AML-193 (cell line): ENCODE data around the gene ITGA3.
"Not testable (repeated sequence)": the region's sequence is repeated elsewhere in the genome, so short reads cannot be mapped to it uniquely, and the experiment has no call there.

Experiments
- DNase-seq, 2 experiments: peaks; one replicate each; lab custom pipeline; 2025; lab: John Stamatoyannopoulos, UW

The ITGA3 gene

DNA sequence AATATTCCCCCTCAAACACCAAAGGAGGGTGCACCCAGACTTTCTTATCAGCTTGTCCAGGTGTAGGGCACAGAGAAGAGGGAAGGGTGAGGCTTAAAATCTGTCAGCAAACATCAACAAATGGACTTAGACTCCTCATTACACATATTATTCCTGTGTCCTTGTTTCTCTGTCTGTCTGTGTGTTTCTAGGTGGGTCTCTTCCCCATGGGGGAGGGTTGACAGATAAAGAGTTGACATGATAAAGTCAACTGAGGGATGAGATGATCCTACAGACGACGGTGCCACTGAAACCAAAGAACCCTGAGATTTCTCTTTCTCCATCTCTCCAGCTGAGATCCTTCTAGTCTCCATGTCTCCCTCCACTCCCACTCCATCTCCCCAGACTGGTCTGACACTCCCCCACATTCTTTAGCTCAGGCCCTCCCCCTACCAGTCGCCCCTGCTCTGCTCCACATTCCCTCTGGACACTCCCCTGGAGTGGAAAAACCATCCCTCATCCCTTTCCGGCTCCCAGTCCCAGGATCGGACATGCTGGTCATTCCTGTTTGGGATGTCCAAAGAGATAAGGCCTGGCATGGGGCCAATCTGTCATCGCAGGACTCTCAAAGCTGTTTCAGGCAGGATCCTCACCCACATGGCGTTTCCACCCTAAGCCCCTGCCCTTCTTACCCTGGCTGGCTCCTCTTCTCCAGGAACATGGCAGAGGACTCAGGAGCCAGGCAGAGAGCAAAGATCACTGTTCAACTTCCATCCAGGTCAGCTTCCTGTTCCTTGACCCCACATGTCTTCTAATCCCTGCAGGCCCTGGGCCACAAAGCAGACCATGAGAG is 2.9 kb upstream of the ITGA3 start:
- no peak for DNase-seq

DNA sequence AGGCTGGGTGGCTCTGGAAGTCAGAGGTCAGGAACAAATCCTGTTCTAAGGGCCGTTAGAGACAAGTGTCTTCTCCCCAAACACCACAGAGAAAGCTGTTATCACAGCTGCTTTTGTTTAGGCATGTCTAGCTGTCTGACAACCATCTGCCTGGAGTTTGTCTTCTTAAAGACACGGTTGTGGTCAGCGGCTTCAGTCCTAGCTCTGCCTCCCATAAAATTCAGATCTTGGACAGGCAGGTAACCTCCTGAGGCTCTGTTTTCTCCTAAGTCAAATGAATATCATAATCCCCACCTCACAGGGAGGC is 2.3 kb upstream of the ITGA3 start:
- no peak for DNase-seq

GRCh38 chr17:50055055-50055425 is 870 bp upstream of the ITGA3 start:
- no peak for DNase-seq

DNA sequence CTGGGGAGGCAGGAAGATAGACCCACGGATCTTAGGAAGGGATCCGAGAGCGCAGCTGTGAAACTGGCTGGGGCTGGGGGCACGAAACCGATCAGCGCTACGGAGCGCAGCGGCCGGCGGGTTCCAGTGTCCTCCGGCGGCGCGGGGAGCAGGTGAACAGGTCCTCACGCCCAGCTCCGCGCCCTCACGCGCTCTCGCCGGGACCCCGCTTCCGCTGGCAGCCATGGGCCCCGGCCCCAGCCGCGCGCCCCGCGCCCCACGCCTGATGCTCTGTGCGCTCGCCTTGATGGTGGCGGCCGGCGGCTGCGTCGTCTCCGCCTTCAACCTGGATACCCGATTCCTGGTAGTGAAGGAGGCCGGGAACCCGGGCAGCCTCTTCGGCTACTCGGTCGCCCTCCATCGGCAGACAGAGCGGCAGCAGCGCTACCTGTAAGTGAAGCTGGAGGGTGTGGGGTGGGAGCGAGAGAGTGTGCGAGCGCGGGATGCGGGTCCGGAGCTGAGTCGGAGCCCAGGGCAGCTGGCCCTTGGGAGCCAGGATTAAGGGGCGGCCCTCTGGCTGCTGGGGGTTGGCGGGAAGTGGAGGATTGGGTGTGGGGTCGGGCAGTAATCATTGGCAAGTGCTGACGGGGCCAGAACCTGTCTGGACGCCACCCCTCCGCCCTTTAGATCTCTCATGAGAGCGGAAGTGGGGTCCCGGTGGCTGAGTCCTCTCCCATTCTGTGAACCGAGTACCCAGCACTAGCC is 479 bp downstream of the ITGA3 start:
- peak in 1 of 2 experiments; percentile 26 for DNase-seq

GRCh38 chr17:50056961-50057330 is 1.0 kb downstream of the ITGA3 start:
- no peak for DNase-seq

GRCh38 chr17:50057521-50057991 is 1.6 kb downstream of the ITGA3 start:
- no peak for DNase-seq

DNA sequence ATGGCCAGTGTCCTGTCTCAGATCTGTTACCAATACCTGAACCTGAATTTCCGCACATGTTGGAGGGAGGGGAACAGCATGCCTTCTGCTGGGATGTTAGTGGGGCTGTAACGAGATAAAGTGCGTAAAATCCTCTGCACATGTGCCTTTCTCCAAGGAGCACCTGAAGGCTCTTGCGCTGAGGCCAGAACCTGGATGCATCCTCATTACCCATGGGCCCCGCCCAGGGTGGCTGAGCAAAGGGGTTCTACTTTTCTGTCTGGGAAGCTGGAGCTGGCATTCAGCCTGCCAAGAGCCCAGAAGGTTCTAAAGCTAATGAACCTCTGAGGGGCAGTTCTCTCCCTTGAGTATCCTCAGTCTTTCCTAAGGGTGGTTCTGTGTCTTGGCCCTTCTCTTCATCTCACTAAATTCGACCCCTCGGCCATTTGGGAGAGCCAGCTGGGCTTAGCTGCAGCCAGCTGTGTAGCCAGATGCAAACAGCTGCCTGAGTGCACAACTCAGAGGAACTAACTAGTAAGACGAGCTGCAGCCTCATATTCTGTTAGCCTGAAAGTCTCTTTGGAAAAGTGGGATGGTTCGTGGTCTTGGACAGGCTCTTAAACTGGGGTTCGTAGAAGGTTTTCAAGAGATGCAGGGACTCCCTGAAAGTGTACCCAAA is 2.5 kb downstream of the ITGA3 start:
- no peak for DNase-seq

DNA sequence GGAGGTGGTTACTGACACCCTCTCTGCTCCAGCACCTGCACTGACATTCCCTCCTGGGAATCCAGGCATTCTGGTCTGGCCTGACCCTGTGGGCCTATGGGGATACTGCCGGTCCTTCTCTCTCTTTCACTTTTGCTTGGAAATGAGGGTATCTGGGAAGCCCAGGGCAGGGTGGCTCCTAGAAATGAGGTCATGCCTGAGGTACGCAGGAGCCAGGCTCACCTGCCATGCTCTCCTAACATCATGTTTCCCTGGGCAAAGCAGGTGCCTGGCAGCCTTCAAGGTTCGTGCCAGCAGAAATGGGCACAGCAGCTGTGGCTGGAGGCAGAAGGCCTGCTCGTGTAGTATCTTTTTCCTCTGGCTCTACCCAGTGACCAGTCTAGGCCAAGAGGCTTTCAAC is 3.3 kb downstream of the ITGA3 start:
- no peak for DNase-seq

DNA sequence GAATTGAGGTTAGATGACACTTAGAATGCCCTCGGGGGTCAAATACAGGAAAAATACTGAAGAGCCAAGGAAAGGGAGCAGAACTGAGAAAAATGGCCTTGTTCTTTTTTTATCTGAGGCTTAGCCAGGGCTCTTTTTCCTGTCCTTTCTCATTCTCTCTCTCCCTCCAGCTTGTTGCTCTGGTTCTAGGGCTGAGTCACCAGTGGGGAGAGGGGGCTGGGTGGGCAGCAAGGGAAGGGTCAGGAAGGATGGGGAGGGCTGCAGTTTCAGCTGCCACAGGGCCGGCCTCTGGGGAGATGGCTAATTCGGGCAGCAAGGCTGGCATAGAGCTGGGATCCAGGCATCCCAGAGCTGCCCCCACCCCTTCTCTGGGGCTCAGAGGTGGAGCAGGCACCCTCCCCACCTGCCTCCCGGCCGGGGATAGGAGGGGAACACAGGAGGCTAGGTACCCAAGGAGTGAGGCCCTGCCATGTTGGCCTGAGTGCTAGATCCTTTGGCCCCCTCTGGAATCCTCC is 3.9 kb downstream of the ITGA3 start:
- DNase-seq: no peak

GRCh38 chr17:50060951-50061712 is 5.2 kb downstream of the ITGA3 start:
- no peak for DNase-seq

DNA sequence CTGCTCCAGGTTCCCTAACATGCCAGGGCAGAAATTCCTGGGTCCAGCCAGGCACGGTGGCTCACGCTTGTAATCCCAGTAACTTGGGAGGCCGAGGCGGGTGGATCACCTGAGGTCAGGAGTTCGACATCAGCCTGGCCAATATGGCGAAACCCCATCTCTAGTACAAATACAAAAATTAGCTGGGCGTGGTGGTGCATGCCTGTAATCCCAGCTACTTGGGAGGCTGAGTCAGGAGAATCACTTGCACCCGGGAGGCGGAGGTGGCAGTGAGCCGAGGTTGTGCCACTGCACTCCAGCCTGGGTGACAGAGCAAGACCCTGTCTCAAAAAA is 5.8 kb downstream of the ITGA3 start:
- DNase-seq: not testable (repeated sequence)

- no peak for DNase-seq
Measured at GRCh38 chr17:50062293-50063243, 6.7 kb downstream of the ITGA3 start.

- DNase-seq: no peak
Measured at GRCh38 chr17:50063561-50064252, 7.8 kb downstream of the ITGA3 start.

DNA sequence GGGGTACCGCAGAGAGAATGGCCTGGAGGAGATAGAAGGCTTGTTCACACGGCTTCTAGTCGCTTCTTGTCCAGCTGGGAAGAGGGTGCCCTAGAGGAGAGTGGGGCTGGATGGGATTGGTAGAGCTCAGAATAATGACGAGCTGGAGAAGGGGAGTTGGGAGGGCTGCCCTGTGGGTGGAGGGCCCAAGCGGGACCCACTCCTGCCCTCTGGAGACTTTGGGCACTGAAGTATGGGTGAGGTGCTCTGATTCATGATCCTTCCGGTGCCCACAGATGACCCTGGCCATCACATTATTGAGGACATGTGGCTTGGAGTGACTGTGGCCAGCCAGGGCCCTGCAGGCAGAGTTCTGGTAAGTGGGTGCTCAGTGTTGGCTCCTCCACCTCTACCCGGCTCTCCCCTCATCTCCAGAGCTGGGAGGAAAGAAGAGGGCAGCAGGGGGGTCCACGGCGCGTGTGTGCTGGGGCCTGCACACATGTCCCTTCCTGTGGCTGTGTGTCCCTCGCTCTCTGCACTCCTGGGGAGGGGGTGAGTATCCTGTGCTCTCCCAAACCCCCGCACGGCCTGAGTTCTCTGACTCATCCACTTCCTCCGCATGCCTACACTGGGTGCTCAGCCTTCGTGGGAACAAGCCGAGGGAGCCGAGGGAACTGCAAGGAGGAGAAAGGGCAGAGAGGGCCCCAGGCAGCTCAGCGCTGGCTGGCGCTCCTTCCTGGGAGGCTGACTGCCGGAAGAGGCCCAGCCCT is 8.5 kb downstream of the ITGA3 start:
- peak in 1 of 2 experiments; percentile 9 for DNase-seq

DNA sequence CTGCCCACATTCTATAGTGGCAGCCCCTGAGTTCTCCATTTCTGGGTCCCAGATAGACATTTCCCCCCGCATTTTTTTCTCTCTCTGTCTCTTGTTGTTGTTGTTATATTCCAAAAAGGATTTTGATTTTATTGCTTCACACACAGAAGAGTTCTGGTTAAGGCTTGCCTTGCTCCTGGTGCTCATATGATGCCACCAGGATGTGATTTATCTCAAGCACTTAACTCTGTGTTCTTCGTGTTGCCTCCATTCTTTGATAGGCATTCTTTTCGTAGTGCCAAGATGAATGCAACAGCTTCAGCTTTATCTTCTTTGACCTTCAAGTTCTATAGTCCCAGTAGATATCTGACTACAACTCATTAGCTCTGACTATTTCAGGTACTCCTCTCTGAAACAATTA is 9.1 kb downstream of the ITGA3 start:
- no peak for DNase-seq

- no peak for DNase-seq
Measured at GRCh38 chr17:50066995-50067394, 11.1 kb downstream of the ITGA3 start.

DNA sequence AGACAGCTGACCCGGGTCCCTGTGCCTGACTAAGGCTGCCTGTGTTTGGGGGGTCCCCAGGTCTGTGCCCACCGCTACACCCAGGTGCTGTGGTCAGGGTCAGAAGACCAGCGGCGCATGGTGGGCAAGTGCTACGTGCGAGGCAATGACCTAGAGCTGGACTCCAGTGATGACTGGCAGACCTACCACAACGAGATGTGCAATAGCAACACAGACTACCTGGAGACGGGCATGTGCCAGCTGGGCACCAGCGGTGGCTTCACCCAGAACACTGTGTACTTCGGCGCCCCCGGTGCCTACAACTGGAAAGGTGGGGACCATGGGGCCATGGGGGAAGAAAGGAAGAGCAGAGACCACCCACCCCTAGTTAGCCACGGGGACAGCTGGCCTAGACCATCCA is 12.1 kb downstream of the ITGA3 start:
- DNase-seq: no peak

DNA sequence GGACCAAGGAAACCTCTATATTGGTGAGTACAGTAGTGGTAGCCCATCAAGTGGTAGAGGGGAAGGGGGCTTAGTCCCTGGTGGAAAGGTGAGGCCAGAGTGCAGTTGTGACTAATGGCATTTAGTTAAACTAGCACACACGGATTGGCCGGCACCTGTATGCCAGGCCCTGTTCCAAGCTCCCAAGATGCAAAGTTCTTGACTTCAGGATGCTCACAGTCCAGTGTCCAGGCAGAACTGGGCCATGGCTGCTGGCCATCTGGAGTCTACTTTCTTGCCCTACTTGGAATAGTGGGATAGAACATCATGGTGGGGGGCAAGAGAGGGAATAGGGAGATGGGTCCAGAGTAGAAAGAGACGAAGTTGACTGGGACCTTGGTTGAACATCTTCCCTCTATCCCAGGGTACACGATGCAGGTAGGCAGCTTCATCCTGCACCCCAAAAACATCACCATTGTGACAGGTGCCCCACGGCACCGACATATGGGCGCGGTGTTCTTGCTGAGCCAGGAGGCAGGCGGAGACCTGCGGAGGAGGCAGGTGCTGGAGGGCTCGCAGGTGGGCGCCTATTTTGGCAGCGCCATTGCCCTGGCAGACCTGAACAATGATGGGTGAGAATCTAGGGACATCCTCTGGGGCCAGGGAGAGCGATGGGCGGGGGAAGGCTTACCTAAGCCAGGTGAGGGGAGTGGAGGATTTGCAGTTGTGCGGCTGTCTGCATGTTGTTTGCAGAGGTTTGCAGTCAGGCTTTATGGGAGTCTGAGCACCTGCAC is 15.2 kb downstream of the ITGA3 start:
- DNase-seq: no peak

DNA sequence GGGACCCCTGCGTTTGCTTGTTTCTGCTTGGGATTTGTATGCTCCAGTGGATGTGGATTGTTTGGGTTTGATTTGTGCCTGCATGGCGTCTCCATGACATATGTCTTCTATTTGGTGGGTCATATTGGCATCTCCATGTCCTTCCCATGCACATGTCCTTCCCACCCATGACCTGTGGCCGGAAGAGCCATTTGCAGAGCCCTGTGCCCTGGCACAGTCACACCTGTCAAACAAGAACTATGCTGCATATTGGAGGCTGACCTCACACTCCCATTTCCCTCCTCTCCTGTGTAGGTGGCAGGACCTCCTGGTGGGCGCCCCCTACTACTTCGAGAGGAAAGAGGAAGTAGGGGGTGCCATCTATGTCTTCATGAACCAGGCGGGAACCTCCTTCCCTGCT is 15.8 kb downstream of the ITGA3 start:
- no peak for DNase-seq
